Measurements from ENCODE around the gene ELF1. TPM values are rescaled to one million over a fixed set of nuclear protein-coding genes. Genes with fewer than 3 reads are reported as not detected.
"Not testable (repeated sequence)": the region's sequence is repeated elsewhere in the genome, so short reads cannot be mapped to it uniquely, and the experiment has no call there.

Gene ELF1
- total RNA-seq, 1 experiment from 2014 or later, result 6.9 TPM

GRCh38 chr13:41042419-41042818, 23.3 kb upstream of the ELF1 start:
- DNase-seq (ENCODE audit: low spot score), result not testable (repeated sequence)

GRCh38 chr13:41040584-41041334, 21.6 kb upstream of the ELF1 start:
- no peak for DNase-seq (ENCODE audit: low spot score)

GRCh38 chr13:41039746-41040145, 20.6 kb upstream of the ELF1 start:
- no peak for DNase-seq (ENCODE audit: low spot score)

GRCh38 chr13:41036557-41036956, 17.4 kb upstream of the ELF1 start:
- not testable (repeated sequence) for DNase-seq (ENCODE audit: low spot score)

- no peak for DNase-seq (ENCODE audit: low spot score)
Observed at GRCh38 chr13:41034881-41035280, 15.8 kb upstream of the ELF1 start.

GRCh38 chr13:41034382-41034781, 15.3 kb upstream of the ELF1 start:
- no peak for DNase-seq (ENCODE audit: low spot score)

GRCh38 chr13:41032691-41033376, 13.7 kb upstream of the ELF1 start:
- DNase-seq (ENCODE audit: low spot score), result no peak

GRCh38 chr13:41029629-41030028, 10.5 kb upstream of the ELF1 start:
- no peak for DNase-seq (ENCODE audit: low spot score)

GRCh38 chr13:41028051-41028450, 8.9 kb upstream of the ELF1 start:
- no peak for DNase-seq (ENCODE audit: low spot score)

GRCh38 chr13:41026788-41027187, 7.7 kb upstream of the ELF1 start:
- DNase-seq (ENCODE audit: low spot score), result no peak

- DNase-seq (ENCODE audit: low spot score), result no peak
Observed at GRCh38 chr13:41025518-41025917, 6.4 kb upstream of the ELF1 start.

- DNase-seq (ENCODE audit: low spot score), result no peak
Observed at GRCh38 chr13:41019578-41020347, 647 bp upstream of the ELF1 start.

GRCh38 chr13:41018602-41018948, 541 bp downstream of the ELF1 start:
- DNase-seq (ENCODE audit: low spot score), result no peak

GRCh38 chr13:41017817-41018601, 1.1 kb downstream of the ELF1 start:
- DNase-seq (ENCODE audit: low spot score), result no peak

- DNase-seq (ENCODE audit: low spot score), result no peak
Observed at GRCh38 chr13:41017159-41017558, 2.0 kb downstream of the ELF1 start.

- no peak for DNase-seq (ENCODE audit: low spot score)
Observed at GRCh38 chr13:41015920-41016319, 3.2 kb downstream of the ELF1 start.

GRCh38 chr13:41013835-41014234, 5.3 kb downstream of the ELF1 start:
- DNase-seq (ENCODE audit: low spot score), result no peak

GRCh38 chr13:41012536-41012935, 6.6 kb downstream of the ELF1 start:
- no peak for DNase-seq (ENCODE audit: low spot score)

- no peak for DNase-seq (ENCODE audit: low spot score)
Observed at GRCh38 chr13:41011382-41011956, 7.6 kb downstream of the ELF1 start.

- DNase-seq (ENCODE audit: low spot score), result no peak
Observed at GRCh38 chr13:41008349-41008980, 10.7 kb downstream of the ELF1 start.

- no peak for DNase-seq (ENCODE audit: low spot score)
Observed at GRCh38 chr13:41007744-41008128, 11.4 kb downstream of the ELF1 start.
